Measurements from ENCODE around the gene FLRT2.

Gene FLRT2

DNA sequence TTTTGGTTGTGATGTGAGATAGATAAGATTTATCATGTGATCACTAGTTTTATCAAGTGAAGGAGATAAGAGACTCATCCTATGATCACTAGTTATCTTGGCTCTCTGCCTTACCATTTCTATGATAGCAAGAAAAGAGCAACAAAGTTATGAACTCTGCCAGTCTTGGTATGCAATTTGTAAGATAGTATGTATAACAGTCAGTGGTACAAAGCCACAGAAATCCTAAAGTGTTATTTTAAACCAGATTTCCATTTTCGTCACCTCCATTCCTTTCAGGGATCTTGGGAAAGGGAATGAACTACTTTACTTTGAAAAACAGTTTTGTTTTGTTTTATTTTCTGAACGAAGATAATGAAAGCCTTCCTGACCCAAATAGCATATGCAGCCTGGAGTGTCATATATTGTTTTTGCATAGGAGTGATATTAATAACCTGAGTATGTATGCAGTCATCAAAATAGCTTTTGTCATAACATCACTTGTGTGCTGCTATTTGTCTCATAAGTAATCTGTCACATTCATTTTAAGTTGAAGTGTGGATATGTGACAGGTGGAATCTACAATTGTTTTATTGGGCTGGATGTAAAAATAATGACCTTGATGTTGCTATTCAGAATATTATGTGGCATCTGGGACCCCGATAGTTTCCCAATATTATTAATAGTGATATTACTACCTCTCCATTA lies 35.0 kb downstream of the FLRT2 start:
- DNase-seq (ENCODE audit: low read depth in 2 of 2) = no peak

- DNase-seq (ENCODE audit: low read depth in 2 of 2) = no peak
Measured at GRCh38 chr14:85565862-85566296, 35.9 kb downstream of the FLRT2 start.

DNA sequence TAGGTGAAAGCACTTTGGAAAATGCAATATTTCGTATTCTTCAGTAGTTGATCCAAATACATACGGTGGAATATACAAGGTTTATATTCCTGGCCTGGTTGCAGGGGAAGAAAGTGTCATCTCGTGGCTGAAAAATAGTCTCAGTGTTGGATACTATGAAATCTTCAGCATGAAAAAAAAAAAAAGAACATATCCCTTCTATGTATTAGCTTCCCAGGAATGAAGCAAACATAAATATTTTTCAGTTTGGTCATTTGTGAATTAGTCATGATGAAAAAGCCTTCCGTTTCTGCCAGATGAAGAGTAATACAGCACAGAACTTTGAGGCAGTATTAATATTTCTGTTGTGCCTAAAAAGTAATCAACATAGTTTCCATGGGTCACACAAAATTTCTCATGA lies 36.7 kb downstream of the FLRT2 start:
- DNase-seq (ENCODE audit: low read depth in 2 of 2) = no peak

DNA sequence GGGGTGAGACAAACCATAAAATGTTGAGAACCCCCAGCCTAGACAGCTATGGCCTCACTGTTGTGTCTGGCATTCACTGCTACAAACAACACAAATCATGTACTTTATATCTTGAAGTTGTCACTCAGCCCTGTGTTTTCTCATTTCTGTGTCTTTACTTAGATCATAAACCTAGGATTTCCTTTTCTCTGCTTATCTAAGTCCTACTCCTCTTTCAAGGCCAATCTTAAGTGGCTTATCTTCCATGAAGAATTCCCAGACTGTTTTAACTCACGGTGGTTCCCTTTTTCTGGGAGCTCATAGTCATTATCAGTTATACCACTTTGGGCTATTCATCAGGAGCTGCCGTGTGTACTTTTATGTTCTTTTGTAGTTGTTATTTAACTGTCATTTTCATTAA lies 42.1 kb downstream of the FLRT2 start:
- DNase-seq (ENCODE audit: low read depth in 2 of 2) = no peak

DNA sequence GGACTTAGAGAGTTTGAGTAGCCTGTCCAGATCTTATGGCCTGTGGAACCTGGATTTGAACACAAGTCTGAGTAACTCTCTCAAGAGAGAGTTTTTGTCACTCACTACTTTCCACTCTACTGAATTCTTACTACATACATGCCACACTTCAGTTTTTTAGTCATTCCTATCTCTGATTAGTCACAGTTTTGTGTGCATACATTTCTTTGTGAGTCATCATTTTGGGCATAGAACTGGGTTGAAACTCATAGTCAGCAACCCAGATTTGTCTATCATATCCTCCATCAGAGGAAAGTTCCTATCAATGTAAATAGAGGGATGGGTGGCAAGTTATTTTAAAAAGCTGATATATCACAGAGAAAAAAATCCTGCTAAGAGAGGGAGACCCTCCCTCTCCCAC lies 42.9 kb downstream of the FLRT2 start:
- no peak for DNase-seq (ENCODE audit: low read depth in 2 of 2)

- DNase-seq (ENCODE audit: low read depth in 2 of 2) = no peak
Measured at GRCh38 chr14:85573406-85573805, 43.5 kb downstream of the FLRT2 start.

- no peak for DNase-seq (ENCODE audit: low read depth in 2 of 2)
Measured at GRCh38 chr14:85574853-85575616, 45.1 kb downstream of the FLRT2 start.

DNA sequence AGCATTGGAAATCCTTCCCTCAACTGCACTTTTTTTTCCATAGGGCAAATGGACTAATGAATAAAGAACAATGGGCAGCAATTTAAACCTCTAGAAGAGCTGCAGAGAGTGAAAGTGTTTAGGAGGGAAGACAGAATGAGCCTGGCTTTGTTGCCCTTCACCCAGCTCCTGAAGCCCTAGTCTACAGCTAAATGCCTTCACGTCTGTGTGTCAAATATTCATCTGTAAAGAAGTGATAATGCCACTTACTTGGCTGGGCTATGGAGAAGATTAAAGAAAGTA lies 45.6 kb downstream of the FLRT2 start:
- no peak for DNase-seq (ENCODE audit: low read depth in 2 of 2)

DNA sequence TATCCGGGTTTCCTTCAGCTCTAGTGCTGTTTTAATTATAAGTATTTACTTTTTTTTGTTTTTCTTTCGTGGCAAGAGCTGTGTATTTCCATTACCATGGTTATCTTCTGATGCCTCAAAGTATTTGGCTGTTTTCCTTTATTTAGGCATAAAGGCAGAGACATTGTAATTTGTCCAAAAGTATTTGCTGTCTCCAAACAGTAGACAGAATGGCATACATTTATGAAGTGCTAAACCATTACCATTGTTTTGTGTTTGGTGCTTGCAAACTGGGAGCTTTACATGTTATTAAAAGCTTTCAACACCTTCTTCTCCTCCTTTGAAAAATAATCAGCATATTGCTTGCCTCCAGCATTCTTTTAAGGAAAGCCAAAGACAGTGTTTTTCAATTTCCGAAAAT lies 46.3 kb downstream of the FLRT2 start:
- DNase-seq (ENCODE audit: low read depth in 2 of 2) = no peak

DNA sequence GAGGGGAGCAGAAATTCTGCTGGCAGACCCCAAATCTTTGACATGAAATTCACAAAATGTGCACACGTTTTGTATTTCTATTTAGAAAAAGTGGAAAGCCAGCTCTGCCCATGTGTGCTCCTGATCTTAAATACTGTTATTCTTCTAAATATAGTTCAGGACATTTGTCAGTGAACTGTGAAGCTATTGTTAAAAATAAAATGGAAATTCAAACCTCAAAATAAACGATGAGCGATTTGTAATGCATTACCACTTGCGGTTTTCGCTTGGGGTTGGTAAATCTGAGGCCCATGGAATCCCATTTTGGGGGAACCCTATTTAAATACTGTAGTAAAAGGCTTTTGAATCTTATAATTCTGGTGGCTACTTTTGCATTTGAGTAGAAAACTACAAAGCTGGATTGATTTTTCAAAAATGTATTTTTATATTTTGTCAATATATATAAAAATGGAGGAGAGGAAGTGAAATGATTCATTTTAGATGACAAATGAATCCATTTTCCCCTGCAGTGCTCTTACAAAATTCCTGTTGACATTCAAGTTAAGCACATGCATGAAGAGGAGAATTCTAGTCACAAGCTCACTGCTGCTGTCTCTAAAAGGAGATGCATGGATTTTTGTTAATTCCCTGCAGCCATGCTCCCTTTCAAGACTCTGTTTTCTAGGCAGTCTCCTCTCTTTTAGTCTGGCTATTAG lies 47.1 kb downstream of the FLRT2 start:
- DNase-seq (ENCODE audit: low read depth in 2 of 2) = no peak

DNA sequence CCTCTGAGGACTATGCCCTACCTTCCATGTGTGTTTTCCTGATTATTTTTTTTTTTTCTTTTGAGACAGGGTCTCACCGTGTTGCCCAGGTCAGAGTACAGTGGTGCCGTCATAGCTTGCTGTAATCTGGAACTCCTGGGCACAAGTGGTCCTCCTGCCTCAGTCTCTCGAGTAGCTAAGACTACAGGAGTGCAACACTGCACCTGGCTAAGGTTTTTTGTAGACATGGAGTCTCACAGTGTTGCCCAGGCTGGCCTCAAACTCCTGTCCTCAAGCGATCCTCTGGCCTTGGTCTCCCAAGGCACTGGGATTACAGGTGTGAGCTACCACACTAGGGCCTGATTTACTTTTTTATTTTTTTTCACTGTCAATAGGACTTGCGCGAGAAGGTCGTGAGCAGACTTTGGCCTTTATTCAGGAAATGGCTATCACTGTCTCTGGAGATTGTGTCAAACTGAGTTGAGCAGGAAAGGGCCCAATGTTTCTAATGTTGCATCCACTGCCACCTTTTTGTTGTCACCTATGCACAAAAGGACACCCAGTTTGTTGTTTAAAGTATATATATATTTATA lies 47.7 kb downstream of the FLRT2 start:
- DNase-seq (ENCODE audit: low read depth in 2 of 2) = no peak

GRCh38 chr14:85578357-85578756 lies 48.4 kb downstream of the FLRT2 start:
- DNase-seq (ENCODE audit: low read depth in 2 of 2) = no peak

DNA sequence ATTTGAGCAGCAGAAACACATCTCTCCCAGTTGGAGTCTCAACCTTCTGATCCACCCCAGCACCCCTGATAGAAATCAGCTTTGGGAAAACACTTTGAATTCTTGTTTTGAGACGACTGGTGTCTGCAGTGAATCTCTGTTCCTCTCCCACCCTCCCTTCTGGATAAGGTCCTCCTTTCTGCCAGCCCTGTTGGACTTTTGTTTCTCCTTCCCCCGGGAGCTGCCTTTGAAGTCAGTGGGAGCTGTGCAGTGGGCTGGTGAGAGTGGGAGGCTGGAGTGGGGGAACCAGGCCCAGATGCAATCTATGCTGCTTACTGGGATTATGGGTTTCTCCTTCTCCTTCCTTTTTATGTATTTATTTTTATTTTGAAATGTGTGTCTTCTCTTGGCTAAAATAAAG lies 49.0 kb downstream of the FLRT2 start:
- no peak for DNase-seq (ENCODE audit: low read depth in 2 of 2)

DNA sequence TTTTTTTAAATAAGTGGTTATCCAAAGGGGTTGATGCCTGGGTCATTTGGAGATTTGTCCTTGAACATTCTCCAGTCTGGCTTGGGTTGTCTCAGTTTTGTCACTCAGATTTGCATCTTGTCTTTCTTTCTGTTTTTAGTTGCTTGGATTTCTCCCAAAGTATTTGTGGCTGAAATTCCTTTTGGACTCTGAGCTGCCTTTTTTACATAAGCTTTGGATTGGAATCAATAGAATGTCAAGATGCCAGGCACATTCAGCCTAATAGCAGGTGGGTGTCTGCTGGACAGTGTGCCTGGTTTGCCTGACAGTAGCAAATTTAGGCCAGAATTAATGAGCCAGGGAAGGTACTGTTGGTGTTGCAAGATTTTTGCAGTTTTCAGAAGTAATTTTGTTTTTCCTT lies 50.0 kb downstream of the FLRT2 start:
- no peak for DNase-seq (ENCODE audit: low read depth in 2 of 2)

- no peak for DNase-seq (ENCODE audit: low read depth in 2 of 2)
Measured at GRCh38 chr14:85580536-85581140, 50.7 kb downstream of the FLRT2 start.

- DNase-seq (ENCODE audit: low read depth in 2 of 2) = no peak
Measured at GRCh38 chr14:85581691-85582090, 51.7 kb downstream of the FLRT2 start.

GRCh38 chr14:85583380-85583779 lies 53.4 kb downstream of the FLRT2 start:
- no peak for DNase-seq (ENCODE audit: low read depth in 2 of 2)

GRCh38 chr14:85584481-85584880 lies 54.5 kb downstream of the FLRT2 start:
- DNase-seq (ENCODE audit: low read depth in 2 of 2) = no peak

GRCh38 chr14:85587151-85587711 lies 57.3 kb downstream of the FLRT2 start:
- no peak for DNase-seq (ENCODE audit: low read depth in 2 of 2)

- DNase-seq (ENCODE audit: low read depth in 2 of 2) = no peak
Measured at GRCh38 chr14:85590784-85591183, 60.8 kb downstream of the FLRT2 start.

GRCh38 chr14:85594217-85594616 lies 64.3 kb downstream of the FLRT2 start:
- no peak for DNase-seq (ENCODE audit: low read depth in 2 of 2)

DNA sequence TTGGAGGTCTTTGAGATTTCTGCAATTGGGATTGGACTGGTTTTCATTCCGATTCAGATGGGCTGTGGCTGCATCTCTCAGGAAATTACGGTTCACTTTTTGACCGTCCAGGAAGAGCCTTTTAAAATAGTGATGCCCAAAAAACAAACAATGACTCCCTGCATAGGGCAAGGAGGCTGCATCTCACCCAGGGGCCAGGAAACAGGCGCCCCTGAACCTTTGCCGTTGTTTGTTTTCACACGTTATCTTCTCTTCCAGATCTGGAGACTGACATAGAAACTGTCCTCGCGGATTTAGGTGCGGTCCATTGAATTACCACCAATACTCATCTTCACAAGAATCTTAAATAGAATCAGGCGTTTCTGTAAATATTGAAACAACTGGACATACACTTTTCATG lies 66.0 kb downstream of the FLRT2 start:
- DNase-seq (ENCODE audit: low read depth in 2 of 2) = no peak
